HEK293T (cell line): ENCODE data around the gene ZNRF3.

Source experiments
- HDGF ChIP-seq: fragments of 450-650 bp; IDR thresholded peaks from 2 replicates; pipeline ENCODE4 v1.6.1; 2017; ENCODE audit warnings: antibody characterized with exemption, borderline replicate concordance
- NFRKB ChIP-seq: fragments of 450-650 bp; IDR thresholded peaks from 2 replicates; pipeline ENCODE4 v1.6.1; 2016; ENCODE audit warnings: mild to moderate bottlenecking, moderate library complexity
- SP1 ChIP-seq: fragments of 450-650 bp; IDR thresholded peaks from 2 replicates; pipeline ENCODE4 v1.6.1; 2017
- SUZ12 ChIP-seq: fragments of 450-650 bp; IDR thresholded peaks from 2 replicates; pipeline ENCODE4 v1.6.1; 2016; ENCODE audit warnings: mild to moderate bottlenecking
- ZNF384 ChIP-seq: fragments of 450-650 bp; IDR thresholded peaks from 2 replicates; pipeline ENCODE4 v1.6.1; 2016

- TF ChIP-seq SP1 = no peak
- no peak for TF ChIP-seq ZNF384
- TF ChIP-seq SUZ12 = no peak
- TF ChIP-seq NFRKB = no peak
- no peak for TF ChIP-seq HDGF
Observed at GRCh38 chr22:28855355-28856094, 27.8 kb upstream of the ZNRF3 start.
